VCaP (cell line): ENCODE measurements around the gene STEAP3.
A peak's percentile ranks its signal among the peaks of the same experiment; 100 is the strongest.
"Not testable (repeated sequence)": the region's sequence is repeated elsewhere in the genome, so short reads cannot be mapped to it uniquely, and the experiment has no call there.

Experiments used
- H3K27ac ChIP-seq: fragments of 450-650 bp; 2 replicates; pipeline ENCODE4 v1.5.1; 2017
- TF ChIP-seq, protein P1 (sequence below): fragments of 450-650 bp; conservative IDR thresholded peaks from 2 replicates; pipeline ENCODE4 v1.5.1; 2017; ENCODE audit warnings: mild to moderate bottlenecking, moderate library complexity

Gene STEAP3

GRCh38 chr2:119276864-119277263 lies 53.2 kb downstream of the STEAP3 start:
- no peak overlapping the region for H3K27ac ChIP-seq
- TF ChIP-seq, protein P1, sequence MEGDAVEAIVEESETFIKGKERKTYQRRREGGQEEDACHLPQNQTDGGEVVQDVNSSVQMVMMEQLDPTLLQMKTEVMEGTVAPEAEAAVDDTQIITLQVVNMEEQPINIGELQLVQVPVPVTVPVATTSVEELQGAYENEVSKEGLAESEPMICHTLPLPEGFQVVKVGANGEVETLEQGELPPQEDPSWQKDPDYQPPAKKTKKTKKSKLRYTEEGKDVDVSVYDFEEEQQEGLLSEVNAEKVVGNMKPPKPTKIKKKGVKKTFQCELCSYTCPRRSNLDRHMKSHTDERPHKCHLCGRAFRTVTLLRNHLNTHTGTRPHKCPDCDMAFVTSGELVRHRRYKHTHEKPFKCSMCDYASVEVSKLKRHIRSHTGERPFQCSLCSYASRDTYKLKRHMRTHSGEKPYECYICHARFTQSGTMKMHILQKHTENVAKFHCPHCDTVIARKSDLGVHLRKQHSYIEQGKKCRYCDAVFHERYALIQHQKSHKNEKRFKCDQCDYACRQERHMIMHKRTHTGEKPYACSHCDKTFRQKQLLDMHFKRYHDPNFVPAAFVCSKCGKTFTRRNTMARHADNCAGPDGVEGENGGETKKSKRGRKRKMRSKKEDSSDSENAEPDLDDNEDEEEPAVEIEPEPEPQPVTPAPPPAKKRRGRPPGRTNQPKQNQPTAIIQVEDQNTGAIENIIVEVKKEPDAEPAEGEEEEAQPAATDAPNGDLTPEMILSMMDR = no peak

GRCh38 chr2:119278385-119278784 lies 54.8 kb downstream of the STEAP3 start:
- not testable (repeated sequence) for H3K27ac ChIP-seq

GRCh38 chr2:119278946-119279345 lies 55.3 kb downstream of the STEAP3 start:
- TF ChIP-seq, protein P1 = no peak
- no peak overlapping the region for H3K27ac ChIP-seq

DNA sequence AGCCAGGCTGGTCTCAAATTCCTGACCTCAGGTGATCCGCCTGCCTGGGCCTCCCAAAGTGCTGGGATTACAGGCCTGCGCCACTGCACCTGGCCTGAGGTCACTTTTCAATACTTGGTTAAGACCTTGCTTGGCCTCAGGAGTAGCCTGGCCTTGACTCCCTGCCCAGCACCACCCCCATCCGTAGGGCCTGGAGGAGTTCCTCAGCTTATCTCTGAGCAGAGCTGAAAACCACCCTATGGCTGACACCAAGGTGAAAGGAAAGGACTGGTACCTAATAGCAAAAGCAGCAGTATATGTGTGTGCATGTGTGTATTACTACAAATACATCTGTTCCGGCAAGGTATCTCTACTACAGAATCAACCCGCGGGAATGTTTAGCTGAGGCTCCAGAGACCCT lies 56.0 kb downstream of the STEAP3 start:
- no peak overlapping the region for H3K27ac ChIP-seq
- TF ChIP-seq, protein P1 = no peak

DNA sequence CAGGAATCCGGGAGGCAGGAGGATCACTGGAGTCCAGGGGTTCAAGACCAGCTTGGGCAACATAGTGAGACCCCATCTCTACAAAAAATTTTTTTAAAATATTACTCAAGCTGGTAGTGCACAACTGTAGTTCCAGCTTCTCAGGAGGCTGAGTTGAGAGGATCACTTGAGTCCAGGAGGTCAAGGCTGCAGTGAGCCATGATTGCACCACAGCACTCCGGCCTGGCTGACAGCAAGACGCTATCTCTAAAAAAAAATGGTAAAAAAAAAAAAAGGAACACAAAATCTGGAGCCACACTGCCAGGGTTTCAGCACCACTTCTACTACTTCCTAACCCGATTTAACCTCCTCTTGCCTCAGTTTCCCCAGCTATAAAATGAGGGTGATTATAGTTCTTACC lies 57.0 kb downstream of the STEAP3 start:
- TF ChIP-seq, protein P1 = no peak

DNA sequence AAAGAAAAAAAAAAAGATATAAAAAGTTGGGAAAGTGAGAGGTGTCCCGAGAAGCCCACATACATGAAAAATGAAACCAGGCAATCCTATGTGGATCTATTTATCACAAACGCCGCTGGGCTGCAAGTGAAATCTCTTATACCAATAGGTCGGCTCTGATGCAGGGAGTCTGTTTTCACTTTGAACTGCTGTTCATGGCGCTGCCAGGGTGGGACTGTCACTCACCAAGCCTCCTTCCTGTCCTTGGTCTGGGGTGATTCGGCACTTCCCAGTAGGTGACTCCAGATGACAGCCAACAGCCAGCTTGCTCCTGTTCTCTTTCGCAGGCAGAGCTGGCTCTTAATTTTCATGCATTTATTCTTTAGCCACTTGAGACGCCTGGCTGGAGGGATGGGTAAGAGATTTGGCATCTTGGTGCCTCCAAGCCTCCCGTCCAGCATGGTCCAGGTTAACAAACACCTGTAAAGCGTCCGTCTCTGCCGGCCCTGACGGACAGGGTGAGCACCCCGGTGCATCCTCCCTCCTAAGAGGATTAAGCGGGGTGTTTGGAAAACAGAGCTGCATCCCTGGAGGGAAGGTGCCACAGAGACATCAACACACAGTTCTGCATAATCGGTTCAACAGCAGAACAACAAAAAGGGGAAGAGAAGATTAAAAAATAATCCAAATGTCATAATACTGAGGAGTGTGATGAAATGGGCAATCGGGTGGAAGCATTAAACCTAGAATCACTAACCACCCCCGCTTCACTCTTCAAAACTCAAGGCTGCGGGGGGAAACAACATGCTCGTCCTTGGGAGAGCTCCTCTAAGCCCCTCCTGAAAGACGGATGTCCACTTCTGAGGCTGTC lies 58.7 kb downstream of the STEAP3 start:
- peak overlapping the region; percentile 72; the same call in 1 of the 2 replicates for H3K27ac ChIP-seq
- TF ChIP-seq, protein P1 = no peak

More for the DNA sequence above, 57.0 kb downstream of the STEAP3 start:
- H3K27ac ChIP-seq = no peak overlapping the region

DNA sequence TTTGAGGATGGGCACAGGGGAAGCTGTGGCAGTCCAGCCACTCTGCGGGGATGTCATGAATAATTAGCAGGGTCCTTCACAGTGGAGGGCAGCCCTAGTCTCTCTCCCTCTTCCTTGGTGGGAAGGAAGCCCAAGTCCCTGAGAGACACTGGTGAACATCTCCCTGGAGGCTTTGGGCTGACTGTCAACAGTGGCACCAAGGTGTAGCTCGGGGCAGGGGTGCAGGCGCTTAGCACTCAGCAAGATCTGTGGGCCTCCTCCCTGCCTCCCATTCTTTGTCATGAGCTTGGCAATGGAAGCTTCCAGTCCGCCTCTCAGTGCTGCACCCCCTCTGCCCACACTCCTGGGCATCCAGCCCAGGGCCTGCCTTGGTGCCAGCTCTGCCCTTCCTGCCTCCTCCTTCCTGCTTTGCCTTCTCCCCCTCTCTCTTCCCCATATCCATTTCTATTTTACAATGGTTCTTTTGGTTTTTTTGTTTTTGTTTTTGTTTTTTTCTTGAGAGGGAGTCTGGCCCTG lies 59.4 kb downstream of the STEAP3 start:
- peak overlapping the region; percentile 72 for H3K27ac ChIP-seq
- TF ChIP-seq, protein P1 = no peak

- TF ChIP-seq, protein P1 = no peak
- H3K27ac ChIP-seq = peak overlapping the region; percentile 72
Measured at GRCh38 chr2:119283873-119284331, 60.3 kb downstream of the STEAP3 start.
